NT2/D1 (cell line): ENCODE measurements around the gene EGLN1.

Source experiments
- SUZ12 ChIP-seq: IDR thresholded peaks from 2 replicates; pipeline ENCODE4 v1.6.1; 2011; ENCODE audit not compliant: insufficient read length, insufficient read depth; ENCODE audit errors: extremely low read depth
- YY1 ChIP-seq: IDR thresholded peaks from 2 replicates; pipeline ENCODE4 v1.6.1; 2011; ENCODE audit not compliant: insufficient read length, insufficient read depth

DNA sequence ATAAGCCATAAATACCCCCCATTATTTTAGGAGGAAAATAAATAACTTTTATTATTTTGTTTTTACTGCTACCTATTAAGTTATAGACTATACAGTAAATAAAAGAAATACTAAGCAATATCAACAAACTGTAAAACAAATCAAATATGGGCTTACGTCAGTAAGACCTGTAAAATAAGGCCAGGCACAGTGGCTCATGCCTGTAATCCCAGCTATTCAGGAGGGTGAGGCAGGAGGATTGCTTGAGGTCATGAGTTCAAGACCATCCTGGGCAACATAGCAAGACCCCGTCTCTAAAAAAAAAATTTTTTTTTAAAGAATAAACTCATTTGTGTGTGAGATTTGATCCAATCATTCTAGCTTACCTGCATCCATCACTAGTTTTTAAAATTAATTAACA lies 17.8 kb downstream of the EGLN1 start:
- TF ChIP-seq YY1 (no peak), SUZ12 (no peak)
